ENCODE data around the gene FBXO44.

DNA sequence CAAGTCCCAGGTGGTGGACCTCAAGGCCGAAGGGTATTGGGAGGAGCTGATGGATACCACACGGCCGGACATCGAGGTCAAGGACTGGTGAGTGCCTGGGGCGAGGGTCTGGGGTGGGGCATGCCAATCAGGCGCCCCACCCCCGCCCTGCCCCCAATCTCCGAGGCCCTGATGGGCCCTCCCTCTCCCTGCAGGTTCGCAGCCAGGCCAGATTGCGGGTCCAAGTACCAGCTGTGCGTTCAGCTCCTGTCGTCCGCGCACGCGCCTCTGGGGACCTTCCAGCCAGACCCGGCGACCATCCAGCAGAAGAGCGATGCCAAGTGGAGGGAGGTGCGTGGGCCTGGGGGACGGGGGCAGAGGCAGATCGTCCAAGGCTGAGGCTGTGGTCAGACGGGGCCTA lies 3.9 kb downstream of the FBXO44 start:
- no peak for TF ChIP-seq TAF1 (IDR thresholded peaks at IDR 0.05; ENCODE audit: low read depth)
- TF ChIP-seq, protein P1, sequence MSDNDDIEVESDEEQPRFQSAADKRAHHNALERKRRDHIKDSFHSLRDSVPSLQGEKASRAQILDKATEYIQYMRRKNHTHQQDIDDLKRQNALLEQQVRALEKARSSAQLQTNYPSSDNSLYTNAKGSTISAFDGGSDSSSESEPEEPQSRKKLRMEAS (IDR thresholded peaks at IDR 0.05): no peak
- TF ChIP-seq TEAD4 (IDR thresholded peaks at IDR 0.05): no peak
- TF ChIP-seq TCF12 (IDR thresholded peaks at IDR 0.05; ENCODE audit: low read depth): no peak
- TF ChIP-seq, protein P2, sequence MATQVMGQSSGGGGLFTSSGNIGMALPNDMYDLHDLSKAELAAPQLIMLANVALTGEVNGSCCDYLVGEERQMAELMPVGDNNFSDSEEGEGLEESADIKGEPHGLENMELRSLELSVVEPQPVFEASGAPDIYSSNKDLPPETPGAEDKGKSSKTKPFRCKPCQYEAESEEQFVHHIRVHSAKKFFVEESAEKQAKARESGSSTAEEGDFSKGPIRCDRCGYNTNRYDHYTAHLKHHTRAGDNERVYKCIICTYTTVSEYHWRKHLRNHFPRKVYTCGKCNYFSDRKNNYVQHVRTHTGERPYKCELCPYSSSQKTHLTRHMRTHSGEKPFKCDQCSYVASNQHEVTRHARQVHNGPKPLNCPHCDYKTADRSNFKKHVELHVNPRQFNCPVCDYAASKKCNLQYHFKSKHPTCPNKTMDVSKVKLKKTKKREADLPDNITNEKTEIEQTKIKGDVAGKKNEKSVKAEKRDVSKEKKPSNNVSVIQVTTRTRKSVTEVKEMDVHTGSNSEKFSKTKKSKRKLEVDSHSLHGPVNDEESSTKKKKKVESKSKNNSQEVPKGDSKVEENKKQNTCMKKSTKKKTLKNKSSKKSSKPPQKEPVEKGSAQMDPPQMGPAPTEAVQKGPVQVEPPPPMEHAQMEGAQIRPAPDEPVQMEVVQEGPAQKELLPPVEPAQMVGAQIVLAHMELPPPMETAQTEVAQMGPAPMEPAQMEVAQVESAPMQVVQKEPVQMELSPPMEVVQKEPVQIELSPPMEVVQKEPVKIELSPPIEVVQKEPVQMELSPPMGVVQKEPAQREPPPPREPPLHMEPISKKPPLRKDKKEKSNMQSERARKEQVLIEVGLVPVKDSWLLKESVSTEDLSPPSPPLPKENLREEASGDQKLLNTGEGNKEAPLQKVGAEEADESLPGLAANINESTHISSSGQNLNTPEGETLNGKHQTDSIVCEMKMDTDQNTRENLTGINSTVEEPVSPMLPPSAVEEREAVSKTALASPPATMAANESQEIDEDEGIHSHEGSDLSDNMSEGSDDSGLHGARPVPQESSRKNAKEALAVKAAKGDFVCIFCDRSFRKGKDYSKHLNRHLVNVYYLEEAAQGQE (IDR thresholded peaks at IDR 0.05; ENCODE audit: low read depth): no peak
- TF ChIP-seq YY1 (IDR thresholded peaks at IDR 0.05; ENCODE audit: low read depth): no peak
- TF ChIP-seq EGR1 (IDR thresholded peaks at IDR 0.05): no peak
- no peak for TF ChIP-seq EP300 (IDR thresholded peaks at IDR 0.05; ENCODE audit: borderline replicate concordance)
- TF ChIP-seq CEBPB (IDR thresholded peaks at IDR 0.05): no peak
